ENCODE data around the gene KCNMA1.

DNA sequence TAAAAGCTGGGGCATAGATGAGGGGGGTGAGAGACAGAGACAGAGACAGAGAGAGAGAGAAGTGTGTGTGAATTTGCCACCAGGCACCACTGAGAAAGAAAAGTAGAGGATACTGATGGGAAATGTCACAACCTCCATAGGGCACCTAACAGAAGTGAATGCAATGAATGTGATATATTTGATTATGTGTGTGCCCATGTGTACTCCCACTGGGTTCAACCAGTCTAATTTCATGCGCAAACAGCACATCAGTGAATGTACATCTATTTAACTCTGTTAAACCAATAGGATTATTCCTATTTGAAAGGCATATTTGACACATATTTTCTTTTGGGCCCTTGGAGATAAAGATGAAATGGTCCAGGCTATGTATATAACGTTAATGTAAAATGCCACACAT is 241.3 kb downstream of the KCNMA1 start:
- TF ChIP-seq, protein P1, sequence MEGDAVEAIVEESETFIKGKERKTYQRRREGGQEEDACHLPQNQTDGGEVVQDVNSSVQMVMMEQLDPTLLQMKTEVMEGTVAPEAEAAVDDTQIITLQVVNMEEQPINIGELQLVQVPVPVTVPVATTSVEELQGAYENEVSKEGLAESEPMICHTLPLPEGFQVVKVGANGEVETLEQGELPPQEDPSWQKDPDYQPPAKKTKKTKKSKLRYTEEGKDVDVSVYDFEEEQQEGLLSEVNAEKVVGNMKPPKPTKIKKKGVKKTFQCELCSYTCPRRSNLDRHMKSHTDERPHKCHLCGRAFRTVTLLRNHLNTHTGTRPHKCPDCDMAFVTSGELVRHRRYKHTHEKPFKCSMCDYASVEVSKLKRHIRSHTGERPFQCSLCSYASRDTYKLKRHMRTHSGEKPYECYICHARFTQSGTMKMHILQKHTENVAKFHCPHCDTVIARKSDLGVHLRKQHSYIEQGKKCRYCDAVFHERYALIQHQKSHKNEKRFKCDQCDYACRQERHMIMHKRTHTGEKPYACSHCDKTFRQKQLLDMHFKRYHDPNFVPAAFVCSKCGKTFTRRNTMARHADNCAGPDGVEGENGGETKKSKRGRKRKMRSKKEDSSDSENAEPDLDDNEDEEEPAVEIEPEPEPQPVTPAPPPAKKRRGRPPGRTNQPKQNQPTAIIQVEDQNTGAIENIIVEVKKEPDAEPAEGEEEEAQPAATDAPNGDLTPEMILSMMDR (conservative IDR thresholded peaks at IDR 0.05; ENCODE audit: low read depth, low read length), result no peak
- TF ChIP-seq EZH2phosphoT487 (IDR thresholded peaks at IDR 0.05; ENCODE audit: borderline replicate concordance, low read length) (no peak), EZH2 (IDR thresholded peaks at IDR 0.05; ENCODE audit: low read length, unreplicated experiment) (no peak)

Data from PC-3 (cell line).